ENCODE measurements around the gene ARHGEF28.

- TF ChIP-seq CTCF (IDR thresholded peaks at IDR 0.05; ENCODE audit: low read depth, low read length) (no peak), MAX (IDR thresholded peaks at IDR 0.05; ENCODE audit: low read depth, low read length) (no peak)
Observed at GRCh38 chr5:73859696-73860095, 233.7 kb downstream of the ARHGEF28 start.

Measured in NB4 (cell line).